GM23338 (cell line): ENCODE measurements around the gene VSIG10L. TPM values are rescaled to one million over a fixed set of nuclear protein-coding genes. Genes with fewer than 3 reads are reported as not detected.

Source experiments
- ATAC-seq: fragments of 200-7000 bp; cut with Tn5 transposase; 3 replicates; pipeline ENCODE4 v1.9.1; 2020
- DNase-seq: peaks from one replicate; pipeline ENCODE4 v3.0.0-alpha.2; 2015; ENCODE audit warnings: low spot score
- H2AFZ ChIP-seq: fragments of 200-600 bp; sonication (generic); 2 replicates; pipeline ENCODE4 v1.8.0; 2016; ENCODE audit warnings: antibody characterized with exemption, mild to moderate bottlenecking, moderate library complexity
- H3F3A ChIP-seq: fragments of 200-600 bp; sonication (generic); replicated peaks from 2 replicates; pipeline ENCODE4 v1.8.0; 2017; ENCODE audit warnings: antibody characterized with exemption, mixed run types, low read depth
- H3K27ac ChIP-seq: fragments of 200-600 bp; sonication (generic); 2 replicates; pipeline ENCODE4 v1.6.1; 2016; ENCODE audit warnings: low read depth
- H3K27me3 ChIP-seq: fragments of 200-600 bp; sonication (generic); 2 replicates; pipeline ENCODE4 v1.8.0; 2016; ENCODE audit warnings: mild to moderate bottlenecking, mixed run types, moderate library complexity; ENCODE audit not compliant: insufficient read depth
- H3K36me3 ChIP-seq: fragments of 200-600 bp; sonication (generic); 2 replicates; pipeline ENCODE4 v1.8.0; 2016; ENCODE audit warnings: mild to moderate bottlenecking; ENCODE audit not compliant: insufficient read depth
- H3K4me1 ChIP-seq: fragments of 200-600 bp; sonication (generic); 2 replicates; pipeline ENCODE4 v1.8.0; 2016; ENCODE audit warnings: mild to moderate bottlenecking, moderate library complexity; ENCODE audit not compliant: insufficient read depth
- H3K4me2 ChIP-seq: fragments of 200-600 bp; sonication (generic); 2 replicates; pipeline ENCODE4 v1.7.1; 2017; ENCODE audit warnings: mixed run types
- H3K4me3 ChIP-seq: fragments of 200-600 bp; sonication (generic); 2 replicates; pipeline ENCODE4 v1.6.1; 2016; ENCODE audit warnings: mixed run types
- H3K79me2 ChIP-seq: fragments of 200-600 bp; sonication (generic); replicated peaks from 2 replicates; pipeline ENCODE4 v1.8.0; 2017; ENCODE audit warnings: mild to moderate bottlenecking; ENCODE audit not compliant: insufficient read depth
- H3K9me2 ChIP-seq: fragments of 200-600 bp; sonication (generic); 2 replicates; pipeline ENCODE4 v1.8.0; 2017; ENCODE audit not compliant: insufficient read depth
- H4K20me1 ChIP-seq: fragments of 200-600 bp; sonication (generic); replicated peaks from 2 replicates; pipeline ENCODE4 v1.8.0; 2017; ENCODE audit warnings: mild to moderate bottlenecking; ENCODE audit not compliant: insufficient read depth
- H3K27ac Mint-ChIP-seq: 2 replicates; pipeline ENCODE4 v1.8.0; 2020; ENCODE audit warnings: inconsistent platforms, mild to moderate bottlenecking, moderate library complexity, mixed read lengths
- H3K27me3 Mint-ChIP-seq: 3 replicates; pipeline ENCODE4 v1.8.0; 2022; ENCODE audit warnings: low read depth, mild to moderate bottlenecking, moderate library complexity, mixed read lengths, inconsistent platforms; ENCODE audit not compliant: insufficient read depth, poor library complexity
- H3K36me3 Mint-ChIP-seq: 3 replicates; pipeline ENCODE4 v1.8.0; 2021; ENCODE audit warnings: low read depth, mild to moderate bottlenecking, inconsistent platforms, moderate library complexity, mixed read lengths
- H3K4me1 Mint-ChIP-seq: 3 replicates; pipeline ENCODE4 v1.8.0; 2020; ENCODE audit warnings: mild to moderate bottlenecking, inconsistent platforms, mixed read lengths
- H3K4me3 Mint-ChIP-seq: 3 replicates; pipeline ENCODE4 v1.8.0; 2021; ENCODE audit warnings: moderate library complexity, mild to moderate bottlenecking, inconsistent platforms, mixed read lengths
- H3K9me3 Mint-ChIP-seq: 3 replicates; pipeline ENCODE4 v1.8.0; 2020; ENCODE audit warnings: moderate library complexity, mild to moderate bottlenecking, inconsistent platforms, mixed read lengths
- CREB1 ChIP-seq: fragments of 250-450 bp; sonication (Bioruptor Pico); IDR thresholded peaks from 2 replicates; pipeline ENCODE4 v1.5.0; 2020; ENCODE audit warnings: low read depth, mild to moderate bottlenecking, moderate library complexity
- EZH2 ChIP-seq: fragments of 200-600 bp; sonication (generic); IDR thresholded peaks from one replicate; pipeline ENCODE4 v1.8.0; 2017; ENCODE audit warnings: antibody characterized with exemption, mild to moderate bottlenecking, low read depth; ENCODE audit not compliant: unreplicated experiment
- EZH2phosphoT487 ChIP-seq: fragments of 200-600 bp; sonication (generic); IDR thresholded peaks from one replicate; pipeline ENCODE4 v1.8.1; 2018; ENCODE audit warnings: antibody characterized with exemption; ENCODE audit not compliant: unreplicated experiment
- JUNB ChIP-seq: IDR thresholded peaks from one replicate; pipeline ENCODE4 v1.6.1; 2016; ENCODE audit warnings: antibody characterized with exemption; ENCODE audit not compliant: unreplicated experiment
- NANOG ChIP-seq: IDR thresholded peaks from 2 replicates; pipeline ENCODE4 v1.6.1; 2016; ENCODE audit warnings: antibody characterized with exemption, borderline replicate concordance
- POLR2AphosphoS5 ChIP-seq: IDR thresholded peaks from 2 replicates; pipeline ENCODE4 v1.6.1; 2016; ENCODE audit warnings: antibody characterized with exemption, low read depth
- STAT1 ChIP-seq: IDR thresholded peaks from one replicate; pipeline ENCODE4 v1.6.1; 2016; ENCODE audit warnings: antibody characterized with exemption; ENCODE audit not compliant: unreplicated experiment
- ZNF114 ChIP-seq: fragments of 250-450 bp; sonication (Bioruptor Pico); IDR thresholded peaks from 2 replicates; pipeline ENCODE4 v1.5.0; 2020; ENCODE audit warnings: mild to moderate bottlenecking, moderate library complexity
- ZNF331 ChIP-seq: fragments of 250-450 bp; sonication (Bioruptor Pico); IDR thresholded peaks from 2 replicates; pipeline ENCODE4 v1.5.0; 2020; ENCODE audit warnings: low read depth, mild to moderate bottlenecking, moderate library complexity
- polyA plus RNA-seq: library from polyadenylated mRNA; unstranded; fragments of >200 nt; fragmentation: Nextera tagmentation; extraction: Ambion mirVana; gene quantifications from 2 replicates; pipeline ENCODE4 v1.2.1, GENCODE V29; 2016
- total RNA-seq: library from RNA; depleted of rRNA; stranded (reverse); fragments of >200 nt; shearing (Covaris generic); gene quantifications from 2 replicates; pipeline ENCODE4 v1.2.3, GENCODE V29; 2014
- TF ChIP-seq, protein P1 (sequence below): IDR thresholded peaks from one replicate; pipeline ENCODE4 v1.6.1; 2018; ENCODE audit warnings: antibody characterized with exemption; ENCODE audit not compliant: unreplicated experiment
- TF ChIP-seq, protein P2 (sequence below): IDR thresholded peaks from 2 replicates; pipeline ENCODE4 v1.6.1; 2016; ENCODE audit warnings: antibody characterized with exemption
- TF ChIP-seq, protein P3 (sequence below), 2 experiments: fragments of 200-600 bp in 1 of 2; sonication (generic) in 1 of 2; conservative IDR thresholded peaks; 2 replicates each; pipeline versions ENCODE4 v1.5.1 to v1.6.1; 2016 to 2017; ENCODE audit warnings: antibody characterized with exemption in 2 of 2, low read depth in 2 of 2, mild to moderate bottlenecking in 2 of 2, moderate library complexity in 1 of 2

Gene VSIG10L
- total and polyA plus RNA-seq, 2 experiments from 2014 or later = 9.6 to 10.4 TPM

DNA sequence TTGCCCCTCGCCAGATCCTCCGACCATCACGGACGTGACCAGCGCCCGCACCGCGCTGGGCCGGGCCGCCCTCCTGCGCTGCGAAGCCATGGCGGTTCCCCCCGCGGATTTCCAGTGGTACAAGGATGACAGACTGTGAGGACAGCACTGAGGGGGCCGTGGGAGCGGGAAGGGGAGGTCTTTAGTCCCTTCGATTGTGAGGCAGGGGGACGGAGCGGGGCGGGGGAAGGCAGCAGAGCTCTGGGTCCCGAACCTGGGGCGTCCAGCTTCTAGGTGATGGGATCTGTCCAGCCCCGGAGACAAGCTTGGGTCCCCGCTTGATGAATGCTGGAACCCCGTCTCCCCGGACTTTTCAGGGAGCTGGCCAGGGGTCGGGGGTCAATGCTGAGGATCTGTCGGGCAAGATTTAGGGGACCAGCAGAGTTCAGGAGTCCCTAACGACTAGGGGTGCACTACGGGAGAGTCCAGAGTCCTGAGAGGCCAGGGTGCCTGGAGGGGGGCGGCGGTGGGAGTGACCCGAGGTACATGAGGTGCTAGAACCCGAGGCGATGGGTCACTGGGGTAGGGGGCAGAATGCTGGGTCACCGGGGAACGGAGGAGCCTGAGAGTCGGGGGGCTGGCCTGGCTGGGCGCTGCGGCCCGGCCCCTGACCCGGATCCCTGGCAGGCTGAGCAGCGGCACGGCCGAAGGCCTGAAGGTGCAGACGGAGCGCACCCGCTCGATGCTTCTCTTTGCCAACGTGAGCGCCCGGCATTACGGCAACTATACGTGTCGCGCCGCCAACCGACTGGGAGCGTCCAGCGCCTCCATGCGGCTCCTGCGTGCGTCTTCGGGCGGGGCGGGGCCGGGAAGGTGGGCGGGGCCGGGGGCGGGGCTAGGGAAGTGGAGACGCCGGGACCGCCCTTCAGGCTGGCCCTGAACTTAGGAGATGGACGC, 14.6 kb downstream of the VSIG10L start (continued):
- TF ChIP-seq CREB1 (CRISPR knock-in tag) (peak; percentile 47; the same call in 1 of the 2 replicates), POLR2AphosphoS5 (peak; percentile 73), NANOG (no peak), STAT1 (no peak), ZNF114 (CRISPR knock-in tag) (no peak), JUNB (no peak), EZH2phosphoT487 (no peak), EZH2 (no peak)
- TF ChIP-seq, protein P1, sequence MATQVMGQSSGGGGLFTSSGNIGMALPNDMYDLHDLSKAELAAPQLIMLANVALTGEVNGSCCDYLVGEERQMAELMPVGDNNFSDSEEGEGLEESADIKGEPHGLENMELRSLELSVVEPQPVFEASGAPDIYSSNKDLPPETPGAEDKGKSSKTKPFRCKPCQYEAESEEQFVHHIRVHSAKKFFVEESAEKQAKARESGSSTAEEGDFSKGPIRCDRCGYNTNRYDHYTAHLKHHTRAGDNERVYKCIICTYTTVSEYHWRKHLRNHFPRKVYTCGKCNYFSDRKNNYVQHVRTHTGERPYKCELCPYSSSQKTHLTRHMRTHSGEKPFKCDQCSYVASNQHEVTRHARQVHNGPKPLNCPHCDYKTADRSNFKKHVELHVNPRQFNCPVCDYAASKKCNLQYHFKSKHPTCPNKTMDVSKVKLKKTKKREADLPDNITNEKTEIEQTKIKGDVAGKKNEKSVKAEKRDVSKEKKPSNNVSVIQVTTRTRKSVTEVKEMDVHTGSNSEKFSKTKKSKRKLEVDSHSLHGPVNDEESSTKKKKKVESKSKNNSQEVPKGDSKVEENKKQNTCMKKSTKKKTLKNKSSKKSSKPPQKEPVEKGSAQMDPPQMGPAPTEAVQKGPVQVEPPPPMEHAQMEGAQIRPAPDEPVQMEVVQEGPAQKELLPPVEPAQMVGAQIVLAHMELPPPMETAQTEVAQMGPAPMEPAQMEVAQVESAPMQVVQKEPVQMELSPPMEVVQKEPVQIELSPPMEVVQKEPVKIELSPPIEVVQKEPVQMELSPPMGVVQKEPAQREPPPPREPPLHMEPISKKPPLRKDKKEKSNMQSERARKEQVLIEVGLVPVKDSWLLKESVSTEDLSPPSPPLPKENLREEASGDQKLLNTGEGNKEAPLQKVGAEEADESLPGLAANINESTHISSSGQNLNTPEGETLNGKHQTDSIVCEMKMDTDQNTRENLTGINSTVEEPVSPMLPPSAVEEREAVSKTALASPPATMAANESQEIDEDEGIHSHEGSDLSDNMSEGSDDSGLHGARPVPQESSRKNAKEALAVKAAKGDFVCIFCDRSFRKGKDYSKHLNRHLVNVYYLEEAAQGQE = peak; percentile 36
- TF ChIP-seq, protein P2, sequence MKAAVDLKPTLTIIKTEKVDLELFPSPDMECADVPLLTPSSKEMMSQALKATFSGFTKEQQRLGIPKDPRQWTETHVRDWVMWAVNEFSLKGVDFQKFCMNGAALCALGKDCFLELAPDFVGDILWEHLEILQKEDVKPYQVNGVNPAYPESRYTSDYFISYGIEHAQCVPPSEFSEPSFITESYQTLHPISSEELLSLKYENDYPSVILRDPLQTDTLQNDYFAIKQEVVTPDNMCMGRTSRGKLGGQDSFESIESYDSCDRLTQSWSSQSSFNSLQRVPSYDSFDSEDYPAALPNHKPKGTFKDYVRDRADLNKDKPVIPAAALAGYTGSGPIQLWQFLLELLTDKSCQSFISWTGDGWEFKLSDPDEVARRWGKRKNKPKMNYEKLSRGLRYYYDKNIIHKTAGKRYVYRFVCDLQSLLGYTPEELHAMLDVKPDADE = no peak

DNA sequence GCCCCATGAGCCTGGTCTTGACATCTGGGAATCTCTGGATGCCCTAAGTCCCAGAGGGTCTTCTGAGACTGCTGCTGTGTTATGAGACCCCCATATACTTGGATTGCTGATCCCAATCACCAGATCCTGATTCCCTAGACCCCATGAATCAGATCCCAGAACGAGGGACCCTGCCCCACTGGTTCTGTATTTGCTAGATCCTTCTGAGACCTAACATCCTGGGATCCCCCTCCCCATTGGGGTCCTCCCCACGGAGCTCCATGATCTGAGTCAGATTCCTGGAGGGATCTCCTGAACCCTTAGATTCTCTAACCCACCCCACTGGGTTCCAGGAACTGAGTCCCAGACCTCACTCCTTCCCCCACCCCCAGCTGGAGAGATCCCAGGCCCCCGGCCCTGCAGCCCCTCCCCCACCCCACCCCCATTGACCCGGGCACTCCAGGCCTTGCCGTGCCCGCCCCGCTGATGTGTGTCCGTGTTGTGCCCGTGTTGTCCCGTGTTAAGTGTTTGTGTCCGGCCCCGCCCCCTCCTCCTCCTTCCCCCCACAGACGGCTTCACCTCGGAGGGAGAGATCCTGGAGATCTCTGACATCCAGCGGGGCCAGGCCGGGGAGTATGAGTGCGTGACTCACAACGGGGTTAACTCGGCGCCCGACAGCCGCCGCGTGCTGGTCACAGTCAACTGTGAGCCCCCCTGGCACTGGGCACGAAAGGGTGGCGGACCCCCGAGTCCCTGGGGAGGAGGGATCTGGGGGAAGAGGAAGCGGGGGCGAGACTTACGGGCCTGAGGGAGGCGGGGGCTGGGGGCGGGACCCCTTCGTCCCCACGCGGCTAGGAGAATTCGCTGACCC, 15.5 kb downstream of the VSIG10L start:
- no peak overlapping the region for H3K27ac ChIP-seq
- peaks cover 18% of the 10 kb centered on the region for H3K4me1 Mint-ChIP-seq
- H3K27me3 Mint-ChIP-seq = peaks cover 24% of the 10 kb centered on the region
- H3K9me2 ChIP-seq = no peaks in the 10 kb centered on the region
- ATAC-seq (peak; percentile 4; the same call in 2 of the 3 replicates), DNase-seq (no peak)
- H3K4me2 ChIP-seq = peak overlapping the region; percentile 95
- H3K79me2 ChIP-seq = no peaks in the 10 kb centered on the region
- peaks cover 25% of the 10 kb centered on the region for H3K36me3 Mint-ChIP-seq
- H3K27ac Mint-ChIP-seq = no peak overlapping the region
- peak overlapping the region; percentile 69 for H3K4me3 ChIP-seq
- H3F3A ChIP-seq = no peaks in the 10 kb centered on the region
- peaks cover 2% of the 10 kb centered on the region; the same call in 1 of the 2 replicates for H4K20me1 ChIP-seq
- peaks cover 10% of the 10 kb centered on the region; the same call in 1 of the 2 replicates for H3K4me1 ChIP-seq
- no peaks in the 10 kb centered on the region; the same call in 2 of the 3 replicates for H3K9me3 Mint-ChIP-seq
- peaks cover 17% of the 10 kb centered on the region for H3K27me3 ChIP-seq
- H3K36me3 ChIP-seq = 0 out of 2 replicates have a peak, but pooled peaks cover 2% of the 10 kb centered on the region
- peak overlapping the region; percentile 68 for H3K4me3 Mint-ChIP-seq
- H2AFZ ChIP-seq = no peak overlapping the region
- TF ChIP-seq CREB1 (CRISPR knock-in tag) (no peak), ZNF331 (CRISPR knock-in tag) (no peak), EZH2 (no peak), POLR2AphosphoS5 (no peak), JUNB (no peak), STAT1 (no peak)
- TF ChIP-seq, protein P2 = no peak
- TF ChIP-seq, protein P1 = no peak
- TF ChIP-seq, protein P3, sequence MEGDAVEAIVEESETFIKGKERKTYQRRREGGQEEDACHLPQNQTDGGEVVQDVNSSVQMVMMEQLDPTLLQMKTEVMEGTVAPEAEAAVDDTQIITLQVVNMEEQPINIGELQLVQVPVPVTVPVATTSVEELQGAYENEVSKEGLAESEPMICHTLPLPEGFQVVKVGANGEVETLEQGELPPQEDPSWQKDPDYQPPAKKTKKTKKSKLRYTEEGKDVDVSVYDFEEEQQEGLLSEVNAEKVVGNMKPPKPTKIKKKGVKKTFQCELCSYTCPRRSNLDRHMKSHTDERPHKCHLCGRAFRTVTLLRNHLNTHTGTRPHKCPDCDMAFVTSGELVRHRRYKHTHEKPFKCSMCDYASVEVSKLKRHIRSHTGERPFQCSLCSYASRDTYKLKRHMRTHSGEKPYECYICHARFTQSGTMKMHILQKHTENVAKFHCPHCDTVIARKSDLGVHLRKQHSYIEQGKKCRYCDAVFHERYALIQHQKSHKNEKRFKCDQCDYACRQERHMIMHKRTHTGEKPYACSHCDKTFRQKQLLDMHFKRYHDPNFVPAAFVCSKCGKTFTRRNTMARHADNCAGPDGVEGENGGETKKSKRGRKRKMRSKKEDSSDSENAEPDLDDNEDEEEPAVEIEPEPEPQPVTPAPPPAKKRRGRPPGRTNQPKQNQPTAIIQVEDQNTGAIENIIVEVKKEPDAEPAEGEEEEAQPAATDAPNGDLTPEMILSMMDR (conservative IDR thresholded peaks at IDR 0.05; ENCODE audit: low read depth in 2 of 2) = no peak
